Cardiac muscle cell (in vitro differentiated cells and primary cell): ENCODE measurements around the gene SOBP. TPM values are rescaled to one million over a fixed set of nuclear protein-coding genes. Genes with fewer than 3 reads are reported as not detected.

ENCODE experiments used
- DNase-seq, 2 donors: peaks; one replicate each; pipeline versions ENCODE4 v3.0.0 to v3.0.0-alpha.2; 2010 to 2017; ENCODE audit warnings: low read depth in 1 of 2, low spot score in 1 of 2
- H3K27ac ChIP-seq: fragments of 200-600 bp; sonication (generic); 2 replicates; pipeline ENCODE4 v1.5.1; 2016
- H3K27me3 ChIP-seq: fragments of 200-600 bp; sonication (generic); 2 replicates; pipeline ENCODE4 v1.6.0; 2016; ENCODE audit warnings: control low read depth
- H3K36me3 ChIP-seq: fragments of 200-600 bp; sonication (generic); 2 replicates; pipeline ENCODE4 v1.5.1; 2016; ENCODE audit warnings: control low read depth
- H3K4me1 ChIP-seq: fragments of 200-600 bp; sonication (generic); 2 replicates; pipeline ENCODE4 v1.8.1; 2017; ENCODE audit warnings: low read depth, mild to moderate bottlenecking, mixed run types
- H3K4me3 ChIP-seq: fragments of 200-600 bp; sonication (generic); 2 replicates; pipeline ENCODE4 v1.5.1; 2016; ENCODE audit warnings: mild to moderate bottlenecking
- H3K9me3 ChIP-seq: fragments of 200-600 bp; sonication (generic); 2 replicates; pipeline ENCODE4 v1.5.1; 2017; ENCODE audit warnings: low read depth, mild to moderate bottlenecking, control low read depth
- polyA plus RNA-seq: library from polyadenylated mRNA; unstranded; fragments of >200 nt; fragmentation: Nextera tagmentation; extraction: Ambion mirVana; gene quantifications from 2 replicates; pipeline ENCODE4 v1.2.1, GENCODE V29; 2016
- total RNA-seq: library from RNA; depleted of rRNA; stranded (reverse); fragments of >200 nt; gene quantifications from 2 replicates; pipeline ENCODE4 v1.2.3, GENCODE V29; 2016
- TF ChIP-seq, protein P1 (sequence below): IDR thresholded peaks from 2 replicates; pipeline ENCODE4 v1.5.1; 2012; ENCODE audit warnings: low read depth, mild to moderate bottlenecking, low read length

The SOBP gene
- total and polyA plus RNA-seq, 2 experiments from 2014 or later: 27.5 to 30.8 TPM

DNA sequence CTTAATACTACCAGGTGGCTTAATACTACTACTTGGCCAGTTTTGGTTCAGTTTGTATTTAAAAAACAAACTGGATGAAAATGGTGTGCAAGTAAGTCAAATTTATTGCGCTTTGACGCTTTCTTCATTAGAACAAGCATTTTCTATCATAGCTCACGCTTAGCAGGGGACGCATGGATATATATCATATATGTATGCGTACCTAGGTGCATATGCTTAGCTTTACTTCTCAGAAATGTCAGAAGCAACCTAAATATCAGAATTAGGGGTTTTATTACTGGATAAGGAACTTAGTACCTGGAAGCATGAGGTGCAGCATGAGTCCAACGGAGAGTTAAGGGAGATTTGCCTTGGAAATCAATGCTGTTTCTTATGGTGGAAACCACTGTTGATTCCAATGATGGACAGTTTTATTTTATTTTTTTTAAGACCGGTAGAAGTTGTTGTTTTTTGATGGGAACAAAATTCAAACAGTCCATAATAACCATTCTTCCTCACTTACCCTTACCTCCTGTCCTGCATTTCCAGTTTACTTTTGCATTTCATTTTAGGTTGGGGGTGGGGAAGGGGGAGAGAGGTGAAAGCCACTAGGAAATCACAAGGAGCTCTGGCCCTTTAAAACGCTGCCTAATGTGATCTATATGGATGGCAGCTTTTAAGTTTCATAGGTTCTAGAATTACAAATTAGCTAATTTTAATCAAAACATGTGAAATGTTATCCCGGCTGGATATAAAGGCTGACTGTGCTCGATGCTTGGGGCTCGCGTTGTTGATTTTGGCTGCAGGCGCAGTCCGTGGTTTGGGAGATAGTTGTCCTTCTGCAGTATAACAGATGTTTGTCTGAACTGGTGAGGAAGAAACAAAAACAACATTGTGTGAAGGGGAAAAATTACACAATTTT lies 2.1 kb downstream of the SOBP start:
- TF ChIP-seq, protein P1, sequence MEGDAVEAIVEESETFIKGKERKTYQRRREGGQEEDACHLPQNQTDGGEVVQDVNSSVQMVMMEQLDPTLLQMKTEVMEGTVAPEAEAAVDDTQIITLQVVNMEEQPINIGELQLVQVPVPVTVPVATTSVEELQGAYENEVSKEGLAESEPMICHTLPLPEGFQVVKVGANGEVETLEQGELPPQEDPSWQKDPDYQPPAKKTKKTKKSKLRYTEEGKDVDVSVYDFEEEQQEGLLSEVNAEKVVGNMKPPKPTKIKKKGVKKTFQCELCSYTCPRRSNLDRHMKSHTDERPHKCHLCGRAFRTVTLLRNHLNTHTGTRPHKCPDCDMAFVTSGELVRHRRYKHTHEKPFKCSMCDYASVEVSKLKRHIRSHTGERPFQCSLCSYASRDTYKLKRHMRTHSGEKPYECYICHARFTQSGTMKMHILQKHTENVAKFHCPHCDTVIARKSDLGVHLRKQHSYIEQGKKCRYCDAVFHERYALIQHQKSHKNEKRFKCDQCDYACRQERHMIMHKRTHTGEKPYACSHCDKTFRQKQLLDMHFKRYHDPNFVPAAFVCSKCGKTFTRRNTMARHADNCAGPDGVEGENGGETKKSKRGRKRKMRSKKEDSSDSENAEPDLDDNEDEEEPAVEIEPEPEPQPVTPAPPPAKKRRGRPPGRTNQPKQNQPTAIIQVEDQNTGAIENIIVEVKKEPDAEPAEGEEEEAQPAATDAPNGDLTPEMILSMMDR: no peak
- peaks cover 39% of the 10 kb centered on the region for H3K4me1 ChIP-seq

GRCh38 chr6:107493158-107494057 lies 3.5 kb downstream of the SOBP start:
- Histone ChIP-seq H3K36me3 (no peaks in the 10 kb centered on the region), H3K27me3 (peaks cover 2% of the 10 kb centered on the region), H3K4me1 (peaks cover 42% of the 10 kb centered on the region), H3K4me3 (peak overlapping the region; percentile 98), H3K27ac (peak overlapping the region; percentile 86), H3K9me3 (no peaks in the 10 kb centered on the region)
- peak; percentile 61 to 77 for DNase-seq
- TF ChIP-seq, protein P1: no peak

More for the DNA sequence above, 2.1 kb downstream of the SOBP start:
- Histone ChIP-seq H3K36me3 (no peaks in the 10 kb centered on the region), H3K27ac (peak overlapping the region; percentile 86), H3K4me3 (peak overlapping the region; percentile 98), H3K9me3 (no peaks in the 10 kb centered on the region), H3K27me3 (peaks cover 16% of the 10 kb centered on the region)
- DNase-seq: peak in 1 of 2 donors; percentile 87

DNA sequence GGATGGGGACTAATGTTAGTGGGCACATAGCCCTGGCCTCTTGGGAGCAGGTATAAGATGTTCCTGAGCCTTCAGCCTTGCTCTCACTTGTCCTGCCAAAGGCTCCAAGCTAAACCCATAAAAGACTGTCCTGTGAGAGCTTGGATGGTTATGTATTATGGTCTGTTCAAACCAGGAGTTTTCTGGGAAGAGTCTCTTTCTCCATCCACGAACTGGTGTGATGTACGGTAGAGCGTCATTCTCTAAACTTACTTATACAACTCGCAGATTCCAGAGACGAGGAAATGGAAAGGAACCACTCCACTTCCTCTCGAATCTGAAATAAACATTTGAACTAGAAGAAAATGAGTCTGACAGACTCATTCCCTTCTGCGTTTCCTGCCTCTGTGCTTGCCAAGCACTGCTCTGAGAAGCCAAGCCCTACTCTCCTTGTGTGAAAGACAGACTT lies 5.3 kb downstream of the SOBP start:
- H3K9me3 ChIP-seq: no peaks in the 10 kb centered on the region

GRCh38 chr6:107495971-107496370 lies 6.1 kb downstream of the SOBP start:
- H3K36me3 ChIP-seq: no peaks in the 10 kb centered on the region
- no peak for DNase-seq
- H3K4me3 ChIP-seq: no peak overlapping the region

More for the DNA sequence above, 5.3 kb downstream of the SOBP start:
- peak in 1 of 2 donors; percentile 73 for DNase-seq
- no peaks in the 10 kb centered on the region for H3K27me3 ChIP-seq
- H3K4me1 ChIP-seq: peaks cover 42% of the 10 kb centered on the region
- peak overlapping the region; percentile 86 for H3K27ac ChIP-seq
- no peak overlapping the region for H3K4me3 ChIP-seq
- TF ChIP-seq, protein P1: no peak
- no peaks in the 10 kb centered on the region for H3K36me3 ChIP-seq

More at GRCh38 chr6:107495971-107496370, 6.1 kb downstream of the SOBP start:
- TF ChIP-seq, protein P1: no peak
- Histone ChIP-seq H3K27ac (peak overlapping the region; percentile 86), H3K27me3 (no peaks in the 10 kb centered on the region), H3K9me3 (no peaks in the 10 kb centered on the region), H3K4me1 (peaks cover 42% of the 10 kb centered on the region)
